SK-N-SH treated with all-trans-retinoic acid at 6 μM for 48 hours (cell line): ENCODE results near the gene RFX8.

ENCODE experiments used
- ATAC-seq: fragments of 200-7000 bp; cut with Tn5 transposase; 3 replicates; pipeline ENCODE4 v1.9.1; 2020; ENCODE audit warnings: mild to moderate bottlenecking, moderate library complexity
- ARNTL ChIP-seq: fragments of 450-650 bp; formaldehyde crosslinking; IDR thresholded peaks from 2 replicates; pipeline ENCODE4 v1.5.0; 2020; ENCODE audit warnings: low read depth, mild to moderate bottlenecking, moderate library complexity, borderline replicate concordance
- BACH2 ChIP-seq: fragments of 250-450 bp; sonication (Bioruptor Pico); IDR thresholded peaks from 2 replicates; pipeline ENCODE4 v1.9.0; 2021; ENCODE audit warnings: mild to moderate bottlenecking, borderline replicate concordance
- CREB5 ChIP-seq: fragments of 250-450 bp; sonication (Bioruptor Pico); IDR thresholded peaks from 2 replicates; pipeline ENCODE4 v1.5.1; 2020; ENCODE audit warnings: low read depth, mild to moderate bottlenecking, moderate library complexity
- CSRNP3 ChIP-seq: fragments of 250-450 bp; sonication (Bioruptor Pico); IDR thresholded peaks from 2 replicates; pipeline ENCODE4 v1.5.1; 2021; ENCODE audit warnings: mild to moderate bottlenecking, moderate library complexity
- ESRRG ChIP-seq: fragments of 250-450 bp; sonication (Bioruptor Pico); IDR thresholded peaks from 2 replicates; pipeline ENCODE4 v1.6.1; 2021; ENCODE audit warnings: mild to moderate bottlenecking
- GLIS3 ChIP-seq: fragments of 250-450 bp; sonication (Bioruptor Pico); IDR thresholded peaks from 2 replicates; pipeline ENCODE4 v1.5.0; 2020; ENCODE audit warnings: mild to moderate bottlenecking, moderate library complexity
- ISL1 ChIP-seq: fragments of 250-450 bp; sonication (Bioruptor Pico); IDR thresholded peaks from 2 replicates; pipeline ENCODE4 v2.1.2; 2022; ENCODE audit warnings: mild to moderate bottlenecking, moderate library complexity
- PATZ1 ChIP-seq: fragments of 250-450 bp; sonication (Bioruptor Pico); IDR thresholded peaks from 2 replicates; pipeline ENCODE4 v1.8.0; 2020; ENCODE audit warnings: mild to moderate bottlenecking, moderate library complexity, borderline replicate concordance
- RARB ChIP-seq: fragments of 250-450 bp; sonication (Bioruptor Pico); IDR thresholded peaks from 2 replicates; pipeline ENCODE4 v1.8.0; 2021; ENCODE audit warnings: mild to moderate bottlenecking, moderate library complexity
- SNAI2 ChIP-seq: fragments of 250-450 bp; sonication (Bioruptor Pico); IDR thresholded peaks from 2 replicates; pipeline ENCODE4 v1.5.0; 2020; ENCODE audit warnings: mild to moderate bottlenecking, moderate library complexity
- TCF4 ChIP-seq: fragments of 250-450 bp; sonication (Bioruptor Pico); IDR thresholded peaks from 2 replicates; pipeline ENCODE4 v1.8.0; 2021; ENCODE audit warnings: mild to moderate bottlenecking, moderate library complexity, borderline replicate concordance
- TOX ChIP-seq: fragments of 250-450 bp; sonication (Bioruptor Pico); IDR thresholded peaks from 2 replicates; pipeline ENCODE4 v1.8.0; 2021; ENCODE audit warnings: mild to moderate bottlenecking, moderate library complexity, borderline replicate concordance
- TSHZ2 ChIP-seq: fragments of 250-450 bp; sonication (Bioruptor Pico); IDR thresholded peaks from 2 replicates; pipeline ENCODE4 v1.5.0; 2020; ENCODE audit warnings: mild to moderate bottlenecking, moderate library complexity
- ZC3H10 ChIP-seq: fragments of 250-450 bp; sonication (Bioruptor Pico); IDR thresholded peaks from 2 replicates; pipeline ENCODE4 v1.5.1; 2021; ENCODE audit warnings: mild to moderate bottlenecking, moderate library complexity
- ZFP3 ChIP-seq: fragments of 250-450 bp; sonication (Bioruptor Pico); IDR thresholded peaks from 2 replicates; pipeline ENCODE4 v1.5.0; 2020; ENCODE audit warnings: mild to moderate bottlenecking, moderate library complexity
- ZFP30 ChIP-seq: fragments of 450-650 bp; formaldehyde crosslinking; IDR thresholded peaks from 2 replicates; pipeline ENCODE4 v1.5.0; 2022; ENCODE audit warnings: mild to moderate bottlenecking, moderate library complexity
- ZNF565 ChIP-seq: fragments of 450-650 bp; formaldehyde crosslinking; conservative IDR thresholded peaks from 2 replicates; pipeline ENCODE4 v1.5.0; 2020; ENCODE audit warnings: low read depth, mild to moderate bottlenecking, moderate library complexity
- ZNF70 ChIP-seq: fragments of 450-650 bp; formaldehyde crosslinking; IDR thresholded peaks from 2 replicates; pipeline ENCODE4 v1.5.0; 2020; ENCODE audit warnings: mild to moderate bottlenecking, moderate library complexity

The RFX8 gene

GRCh38 chr2:101387151-101387834, 87.6 kb downstream of the RFX8 start, which contains the start of gene CREG2:
TSS of gene CREG2 (minus strand) at chr2:101387503. CDS start at chr2:101387457, 46 bp downstream.
- TF ChIP-seq ZFP3, result no peak
- no peak for TF ChIP-seq CREB5 (CRISPR knock-in tag)
- TF ChIP-seq ZNF565 (CRISPR knock-in tag), result no peak
- TF ChIP-seq RARB, result no peak
- peak; percentile 91 for ATAC-seq

GRCh38 chr2:101386599-101387150, 88.2 kb downstream of the RFX8 start:
- TF ChIP-seq TSHZ2 (CRISPR knock-in tag) (no peak), ZFP3 (no peak)
- TF ChIP-seq, all 23 proteins: peak for 0
- peak; percentile 60 for ATAC-seq

- TF ChIP-seq ESRRG (CRISPR knock-in tag) (no peak), CSRNP3 (CRISPR knock-in tag) (no peak), BACH2 (CRISPR knock-in tag) (no peak)
- ATAC-seq, result no peak
Observed at GRCh38 chr2:101383016-101383541, 91.8 kb downstream of the RFX8 start.

GRCh38 chr2:101382442-101382841, 92.5 kb downstream of the RFX8 start:
- ATAC-seq, result no peak

More at GRCh38 chr2:101382442-101382841, 92.5 kb downstream of the RFX8 start:
- TF ChIP-seq TOX (no peak), ZC3H10 (CRISPR knock-in tag) (no peak), SNAI2 (CRISPR knock-in tag) (no peak), ARNTL (no peak), ISL1 (no peak), CSRNP3 (CRISPR knock-in tag) (no peak), TSHZ2 (CRISPR knock-in tag) (no peak), ESRRG (CRISPR knock-in tag) (no peak), GLIS3 (no peak), ZFP30 (CRISPR knock-in tag) (no peak), CREB5 (CRISPR knock-in tag) (no peak), ZNF70 (CRISPR knock-in tag) (no peak), PATZ1 (CRISPR knock-in tag) (no peak), TCF4 (CRISPR knock-in tag) (no peak), RARB (no peak), ZFP3 (no peak), ZNF565 (CRISPR knock-in tag) (no peak)
